ENCODE measurements around the gene RPS27L.

DNA sequence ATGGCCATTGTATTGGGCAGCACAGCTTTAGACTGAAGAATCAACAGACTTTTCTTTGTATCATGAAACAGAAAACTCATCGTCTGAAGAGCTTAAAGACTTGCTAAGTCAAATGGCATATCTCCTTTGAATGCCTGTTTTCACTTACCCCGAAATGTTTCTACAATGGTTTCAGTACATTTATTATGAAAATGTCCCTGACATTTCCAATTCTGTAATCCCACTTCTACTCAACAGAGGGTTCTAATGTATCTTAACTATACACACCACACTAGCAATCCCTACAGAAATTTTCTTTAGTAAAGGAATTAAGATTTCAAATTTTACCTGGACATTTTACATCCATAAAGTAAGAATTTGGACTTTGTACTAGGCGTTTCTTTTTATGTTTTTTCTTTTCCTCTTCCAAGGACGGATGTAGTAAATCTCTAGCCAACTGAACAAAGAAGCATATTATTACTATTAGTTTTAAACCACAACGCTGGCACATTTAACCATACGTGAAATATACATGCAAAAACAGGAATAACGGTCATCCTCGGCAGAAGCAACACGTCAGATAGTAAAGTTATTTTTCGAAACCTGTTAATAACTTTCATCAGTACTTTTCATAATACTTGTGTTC lies 1.1 kb downstream of the RPS27L start:
- TF ChIP-seq ZFP30 (CRISPR knock-in tag; IDR thresholded peaks at IDR 0.05) (no peak), ZFP3 (CRISPR knock-in tag; IDR thresholded peaks at IDR 0.05) (no peak)
- TF ChIP-seq, protein P1, sequence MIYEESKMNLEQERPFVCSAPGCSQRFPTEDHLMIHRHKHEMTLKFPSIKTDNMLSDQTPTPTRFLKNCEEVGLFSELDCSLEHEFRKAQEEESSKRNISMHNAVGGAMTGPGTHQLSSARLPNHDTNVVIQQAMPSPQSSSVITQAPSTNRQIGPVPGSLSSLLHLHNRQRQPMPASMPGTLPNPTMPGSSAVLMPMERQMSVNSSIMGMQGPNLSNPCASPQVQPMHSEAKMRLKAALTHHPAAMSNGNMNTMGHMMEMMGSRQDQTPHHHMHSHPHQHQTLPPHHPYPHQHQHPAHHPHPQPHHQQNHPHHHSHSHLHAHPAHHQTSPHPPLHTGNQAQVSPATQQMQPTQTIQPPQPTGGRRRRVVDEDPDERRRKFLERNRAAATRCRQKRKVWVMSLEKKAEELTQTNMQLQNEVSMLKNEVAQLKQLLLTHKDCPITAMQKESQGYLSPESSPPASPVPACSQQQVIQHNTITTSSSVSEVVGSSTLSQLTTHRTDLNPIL (CRISPR knock-in tag; IDR thresholded peaks at IDR 0.05; ENCODE audit: low read depth), result no peak

Measured in SK-N-SH treated with all-trans-retinoic acid at 6 μM for 48 hours (cell line).